Ishikawa (cell line): ENCODE measurements around the gene CROCC2.

Experiments used
- CEBPB ChIP-seq: IDR thresholded peaks from 2 replicates; pipeline ENCODE4 v1.6.1; 2012
- CREB1 ChIP-seq: IDR thresholded peaks from 2 replicates; pipeline ENCODE4 v1.6.1; 2012; ENCODE audit warnings: low read depth
- EP300 ChIP-seq: IDR thresholded peaks from 2 replicates; pipeline ENCODE4 v1.6.1; 2012; ENCODE audit warnings: borderline replicate concordance
- FOXM1 ChIP-seq: IDR thresholded peaks from 2 replicates; pipeline ENCODE4 v1.6.1; 2012; ENCODE audit warnings: low read depth, borderline replicate concordance
- NFIC ChIP-seq: IDR thresholded peaks from 2 replicates; pipeline ENCODE4 v1.6.1; 2012
- RAD21 ChIP-seq: IDR thresholded peaks from 2 replicates; pipeline ENCODE4 v1.6.1; 2012; ENCODE audit warnings: low read depth
- TAF1 ChIP-seq: IDR thresholded peaks from 2 replicates; pipeline ENCODE4 v1.6.1; 2012; ENCODE audit warnings: low read depth, mild to moderate bottlenecking
- YY1 ChIP-seq: IDR thresholded peaks from 2 replicates; pipeline ENCODE4 v1.6.1; 2012; ENCODE audit warnings: low read depth
- TF ChIP-seq, protein P1 (sequence below): IDR thresholded peaks from 2 replicates; pipeline ENCODE4 v1.6.1; 2012
- TF ChIP-seq, protein P2 (sequence below): IDR thresholded peaks from 2 replicates; pipeline ENCODE4 v1.6.1; 2012; ENCODE audit warnings: low read depth, mild to moderate bottlenecking
- TF ChIP-seq, protein P3 (sequence below): IDR thresholded peaks from 2 replicates; pipeline ENCODE4 v1.6.1; 2012

DNA sequence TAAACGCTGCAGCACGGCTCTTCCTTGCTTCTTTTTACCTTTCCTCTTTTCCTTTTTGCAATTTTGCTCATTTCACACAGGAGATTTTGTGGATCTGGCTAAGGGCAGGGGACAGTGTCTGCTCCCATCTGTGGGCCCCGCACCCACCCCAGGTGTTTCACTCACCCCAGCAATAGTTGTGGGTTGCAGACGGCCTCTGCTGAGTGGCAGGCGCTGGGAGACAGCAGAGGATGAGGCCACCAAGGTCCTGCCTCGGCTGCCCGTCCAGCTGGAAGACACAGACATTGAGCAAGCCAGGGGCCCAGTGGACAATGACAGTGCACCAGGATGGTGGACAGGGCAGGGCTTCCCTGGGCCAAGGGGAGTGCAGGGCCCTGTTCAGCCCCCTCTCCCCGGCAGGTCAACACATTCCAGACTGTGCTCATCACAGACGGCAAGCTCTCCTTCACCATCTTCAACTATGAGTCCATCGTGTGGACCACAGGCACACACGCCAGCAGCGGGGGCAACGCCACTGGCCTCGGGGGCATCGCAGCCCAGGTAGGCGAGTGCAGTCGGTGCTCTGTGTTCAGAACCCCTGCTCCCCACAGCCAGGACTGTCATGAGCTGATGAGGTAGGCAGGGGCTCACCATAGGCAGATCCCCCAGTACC, 127.3 kb downstream of the CROCC2 start:
- TF ChIP-seq, protein P1, sequence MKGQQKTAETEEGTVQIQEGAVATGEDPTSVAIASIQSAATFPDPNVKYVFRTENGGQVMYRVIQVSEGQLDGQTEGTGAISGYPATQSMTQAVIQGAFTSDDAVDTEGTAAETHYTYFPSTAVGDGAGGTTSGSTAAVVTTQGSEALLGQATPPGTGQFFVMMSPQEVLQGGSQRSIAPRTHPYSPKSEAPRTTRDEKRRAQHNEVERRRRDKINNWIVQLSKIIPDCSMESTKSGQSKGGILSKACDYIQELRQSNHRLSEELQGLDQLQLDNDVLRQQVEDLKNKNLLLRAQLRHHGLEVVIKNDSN, result no peak
- no peak for TF ChIP-seq FOXM1
- TF ChIP-seq, protein P2, sequence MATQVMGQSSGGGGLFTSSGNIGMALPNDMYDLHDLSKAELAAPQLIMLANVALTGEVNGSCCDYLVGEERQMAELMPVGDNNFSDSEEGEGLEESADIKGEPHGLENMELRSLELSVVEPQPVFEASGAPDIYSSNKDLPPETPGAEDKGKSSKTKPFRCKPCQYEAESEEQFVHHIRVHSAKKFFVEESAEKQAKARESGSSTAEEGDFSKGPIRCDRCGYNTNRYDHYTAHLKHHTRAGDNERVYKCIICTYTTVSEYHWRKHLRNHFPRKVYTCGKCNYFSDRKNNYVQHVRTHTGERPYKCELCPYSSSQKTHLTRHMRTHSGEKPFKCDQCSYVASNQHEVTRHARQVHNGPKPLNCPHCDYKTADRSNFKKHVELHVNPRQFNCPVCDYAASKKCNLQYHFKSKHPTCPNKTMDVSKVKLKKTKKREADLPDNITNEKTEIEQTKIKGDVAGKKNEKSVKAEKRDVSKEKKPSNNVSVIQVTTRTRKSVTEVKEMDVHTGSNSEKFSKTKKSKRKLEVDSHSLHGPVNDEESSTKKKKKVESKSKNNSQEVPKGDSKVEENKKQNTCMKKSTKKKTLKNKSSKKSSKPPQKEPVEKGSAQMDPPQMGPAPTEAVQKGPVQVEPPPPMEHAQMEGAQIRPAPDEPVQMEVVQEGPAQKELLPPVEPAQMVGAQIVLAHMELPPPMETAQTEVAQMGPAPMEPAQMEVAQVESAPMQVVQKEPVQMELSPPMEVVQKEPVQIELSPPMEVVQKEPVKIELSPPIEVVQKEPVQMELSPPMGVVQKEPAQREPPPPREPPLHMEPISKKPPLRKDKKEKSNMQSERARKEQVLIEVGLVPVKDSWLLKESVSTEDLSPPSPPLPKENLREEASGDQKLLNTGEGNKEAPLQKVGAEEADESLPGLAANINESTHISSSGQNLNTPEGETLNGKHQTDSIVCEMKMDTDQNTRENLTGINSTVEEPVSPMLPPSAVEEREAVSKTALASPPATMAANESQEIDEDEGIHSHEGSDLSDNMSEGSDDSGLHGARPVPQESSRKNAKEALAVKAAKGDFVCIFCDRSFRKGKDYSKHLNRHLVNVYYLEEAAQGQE, result no peak
- TF ChIP-seq NFIC, result no peak
- no peak for TF ChIP-seq CREB1
- no peak for TF ChIP-seq YY1
- TF ChIP-seq TAF1, result no peak
- TF ChIP-seq RAD21, result no peak
- no peak for TF ChIP-seq EP300
- TF ChIP-seq, protein P3, sequence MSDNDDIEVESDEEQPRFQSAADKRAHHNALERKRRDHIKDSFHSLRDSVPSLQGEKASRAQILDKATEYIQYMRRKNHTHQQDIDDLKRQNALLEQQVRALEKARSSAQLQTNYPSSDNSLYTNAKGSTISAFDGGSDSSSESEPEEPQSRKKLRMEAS, result no peak
- no peak for TF ChIP-seq CEBPB
